Mesothelial cell of epicardium (in vitro differentiated cells): ENCODE measurements around the gene CDKAL1. TPM values are rescaled to one million over a fixed set of nuclear protein-coding genes. Genes with fewer than 3 reads are reported as not detected.
A peak's percentile ranks its signal among the peaks of the same experiment; 100 is the strongest.

Source experiments
- DNase-seq, 2 experiments: peaks; one replicate each; pipeline ENCODE4 v3.0.0; 2021; ENCODE audit warnings: low spot score in 2 of 2; ENCODE audit not compliant: unreplicated experiment in 2 of 2
- H3K27ac Mint-ChIP-seq: 2 replicates; pipeline ENCODE4 v1.8.0; 2021; ENCODE audit warnings: mixed read lengths
- H3K27me3 Mint-ChIP-seq: 2 replicates; pipeline ENCODE4 v1.8.0; 2021; ENCODE audit warnings: low read depth, mixed read lengths
- H3K36me3 Mint-ChIP-seq: 2 replicates; pipeline ENCODE4 v1.8.0; 2021; ENCODE audit warnings: mixed read lengths
- H3K4me1 Mint-ChIP-seq: 2 replicates; pipeline ENCODE4 v1.8.0; 2021; ENCODE audit warnings: mixed read lengths
- H3K4me3 Mint-ChIP-seq: 2 replicates; pipeline ENCODE4 v1.8.0; 2021; ENCODE audit warnings: mild to moderate bottlenecking, moderate library complexity, mixed read lengths
- H3K9me3 Mint-ChIP-seq: 2 replicates; pipeline ENCODE4 v1.8.0; 2021; ENCODE audit warnings: mixed read lengths
- CTCF ChIP-seq: fragments of 200-600 bp; sonication (generic); IDR thresholded peaks from one replicate; pipeline ENCODE4 v1.5.0; 2021; ENCODE audit warnings: antibody characterized with exemption; ENCODE audit not compliant: unreplicated experiment
- total RNA-seq: library from RNA; stranded (reverse); gene quantifications from 3 replicates; pipeline ENCODE4 v1.2.1, GENCODE V29; 2021

The CDKAL1 gene
- total RNA-seq, 1 donor from 2014 or later = 22.6 TPM

DNA sequence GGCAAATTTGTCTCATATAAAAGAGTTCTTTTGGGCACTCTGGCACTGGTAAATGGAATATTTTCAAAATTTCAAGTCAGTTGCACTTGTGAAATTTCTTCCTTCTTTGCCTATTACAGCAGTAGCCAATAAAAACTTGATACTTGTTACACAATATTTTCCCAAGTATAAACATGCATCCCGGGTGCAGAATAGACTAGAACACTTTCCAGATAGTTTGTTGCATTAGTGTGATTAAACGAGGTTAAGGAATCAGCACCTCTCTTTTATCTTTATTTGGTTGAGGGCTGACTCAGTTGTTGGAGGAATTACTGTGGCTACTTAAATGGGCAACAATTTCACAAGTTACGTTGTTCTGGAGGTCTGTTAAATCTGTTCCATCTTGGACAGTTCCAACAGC lies 467.5 kb downstream of the CDKAL1 start:
- H3K4me1 Mint-ChIP-seq = peaks cover 36% of the 10 kb centered on the region
- H3K27me3 Mint-ChIP-seq = no peaks in the 10 kb centered on the region
- H3K4me3 Mint-ChIP-seq = no peak overlapping the region
- DNase-seq = no peak
- no peak overlapping the region for H3K27ac Mint-ChIP-seq
- TF ChIP-seq CTCF = no peak
- H3K36me3 Mint-ChIP-seq = no peaks in the 10 kb centered on the region
- peaks cover 3% of the 10 kb centered on the region for H3K9me3 Mint-ChIP-seq

- no peaks in the 10 kb centered on the region for H3K9me3 Mint-ChIP-seq
- no peak overlapping the region for H3K4me3 Mint-ChIP-seq
- peaks cover 2% of the 10 kb centered on the region for H3K36me3 Mint-ChIP-seq
- no peak for DNase-seq
- no peaks in the 10 kb centered on the region for H3K27me3 Mint-ChIP-seq
- H3K27ac Mint-ChIP-seq = peak overlapping the region; percentile 14
- peaks cover 31% of the 10 kb centered on the region for H3K4me1 Mint-ChIP-seq
- TF ChIP-seq CTCF = no peak
Observed at GRCh38 chr6:21003780-21004541, 469.7 kb downstream of the CDKAL1 start.

DNA sequence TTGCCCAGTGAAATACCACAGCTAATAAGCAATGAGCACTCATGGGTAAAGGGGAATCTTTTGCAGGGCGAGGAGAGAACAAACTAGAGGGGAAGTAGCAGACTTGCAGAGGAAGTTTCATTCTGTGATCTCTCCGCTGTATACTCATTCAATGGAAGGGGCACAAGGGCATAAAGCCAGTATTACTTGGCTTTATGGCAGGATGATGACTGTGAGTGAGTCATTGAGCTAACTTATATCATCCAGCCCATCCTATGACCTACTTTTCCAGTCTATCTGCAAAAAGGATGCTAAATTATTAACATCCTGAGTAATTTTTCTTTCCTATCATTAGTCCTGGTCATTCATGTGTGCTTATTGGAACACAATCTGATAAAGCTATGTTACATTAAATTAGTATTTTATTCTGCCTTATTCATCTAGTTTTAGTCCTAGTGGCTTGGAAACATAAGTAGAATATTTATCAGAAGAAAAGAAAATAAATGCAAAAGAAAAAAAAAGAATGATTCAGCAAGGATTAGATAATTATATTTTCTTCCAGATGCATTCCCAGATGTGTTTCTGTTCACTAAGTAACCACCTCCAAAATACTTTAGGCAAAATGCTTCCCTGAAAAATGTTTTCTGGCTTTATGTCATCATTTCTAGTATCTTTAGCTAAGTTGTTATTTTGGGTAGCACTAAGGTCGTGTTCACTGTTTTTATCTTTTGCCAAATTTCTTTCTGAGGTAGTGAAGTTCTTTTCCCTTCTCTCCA lies 471.7 kb downstream of the CDKAL1 start:
- peaks cover 13% of the 10 kb centered on the region for H3K4me1 Mint-ChIP-seq
- DNase-seq = no peak
- H3K4me3 Mint-ChIP-seq = no peak overlapping the region
- no peaks in the 10 kb centered on the region for H3K27me3 Mint-ChIP-seq
- peaks cover 7% of the 10 kb centered on the region for H3K36me3 Mint-ChIP-seq
- peaks cover 4% of the 10 kb centered on the region for H3K9me3 Mint-ChIP-seq
- TF ChIP-seq CTCF = no peak
- peak overlapping the region; percentile 30 for H3K27ac Mint-ChIP-seq

GRCh38 chr6:21019614-21020013 lies 485.4 kb downstream of the CDKAL1 start:
- H3K27me3 Mint-ChIP-seq = no peaks in the 10 kb centered on the region
- no peak overlapping the region for H3K27ac Mint-ChIP-seq
- H3K4me1 Mint-ChIP-seq = peaks cover 21% of the 10 kb centered on the region
- no peak overlapping the region for H3K4me3 Mint-ChIP-seq
- peaks cover 9% of the 10 kb centered on the region for H3K9me3 Mint-ChIP-seq
- H3K36me3 Mint-ChIP-seq = peaks cover 7% of the 10 kb centered on the region
- no peak for TF ChIP-seq CTCF
- no peak for DNase-seq

- H3K4me3 Mint-ChIP-seq = no peak overlapping the region
- H3K27ac Mint-ChIP-seq = peak overlapping the region; percentile 13
- H3K4me1 Mint-ChIP-seq = peaks cover 28% of the 10 kb centered on the region
- no peak for TF ChIP-seq CTCF
- H3K9me3 Mint-ChIP-seq = peaks cover 3% of the 10 kb centered on the region
- no peak for DNase-seq
- no peaks in the 10 kb centered on the region for H3K27me3 Mint-ChIP-seq
- peaks cover 5% of the 10 kb centered on the region for H3K36me3 Mint-ChIP-seq
Observed at GRCh38 chr6:21022343-21023107, 488.3 kb downstream of the CDKAL1 start.
